Endothelial cell of umbilical vein (primary cell): ENCODE results near the gene SPDYE4. TPM values are rescaled to one million over a fixed set of nuclear protein-coding genes. Genes with fewer than 3 reads are reported as not detected.

Experiments
- BruUV-seq: library from RNA; stranded (reverse); fragments of 400-500 nt; replicated peaks from 2 replicates; lab custom pipeline; 2021; lab: Mats Ljungman, UMichigan
- CTCF ChIA-PET: fragments of 300-600, 350-600 bp; sonication (Branson Sonifier 250); formaldehyde crosslinking; loops from one replicate; lab custom pipeline; 2021; ENCODE audit warnings: antibody characterized with exemption, inconsistent platforms; lab: Charles Lee
- POLR2A ChIA-PET: fragments of 300-600, 350-600 bp; sonication (Branson Sonifier 250); formaldehyde crosslinking; loops from one replicate; lab custom pipeline; 2021; ENCODE audit warnings: antibody characterized with exemption, inconsistent platforms; lab: Charles Lee
- DNase-seq: peaks from one replicate; pipeline ENCODE4 v3.0.0-alpha.2; 2011; ENCODE audit warnings: low read depth, low spot score
- FAIRE-seq: peaks from 2 replicates; lab custom pipeline; 2011; peaks lifted over from hg19 to GRCh38; lab: Jason Lieb, UNC
- H2AFZ ChIP-seq: 2 replicates; pipeline ENCODE4 v1.6.0; 2012; ENCODE audit warnings: low read depth, low read length, control low read depth, inconsistent platforms
- H3K27ac ChIP-seq: 2 replicates; pipeline ENCODE4 v1.5.1; 2011; ENCODE audit warnings: low read depth, mild to moderate bottlenecking, control low read depth, low read length, moderate library complexity; ENCODE audit not compliant: insufficient read depth
- H3K27me3 ChIP-seq, 2 experiments: 2 replicates each; pipeline versions ENCODE4 v1.6.0 to v1.6.1; 2011; ENCODE audit warnings: low read length in 2 of 2, mixed read lengths in 1 of 2; ENCODE audit not compliant: control insufficient read depth in 2 of 2, insufficient read depth in 2 of 2
- H3K36me3 ChIP-seq, 2 experiments: 2 replicates in 1 of 2; 3 replicates in 1 of 2; pipeline ENCODE4 v1.5.1; 2011; ENCODE audit warnings: low read length in 2 of 2, mild to moderate bottlenecking in 1 of 2, moderate library complexity in 1 of 2; ENCODE audit not compliant: control insufficient read depth in 2 of 2, insufficient read depth in 2 of 2; ENCODE audit errors: extremely low read depth in 1 of 2
- H3K4me1 ChIP-seq: 3 replicates; pipeline ENCODE4 v1.5.1; 2011; ENCODE audit warnings: mild to moderate bottlenecking, low read length; ENCODE audit not compliant: control insufficient read depth, insufficient read depth; ENCODE audit errors: extremely low read depth
- H3K4me2 ChIP-seq: 2 replicates; pipeline ENCODE4 v1.6.1; 2011; ENCODE audit warnings: low read length, control low read depth, mixed read lengths; ENCODE audit not compliant: insufficient read depth
- H3K4me3 ChIP-seq, 3 experiments: fragments of 200-600 bp in 1 of 3; sonication (generic), shearing (Covaris generic) in 1 of 3; replicated peaks in 1 of 3; 2 replicates each; pipeline ENCODE4 v1.5.1; 2011 to 2016; ENCODE audit warnings: control low read depth in 3 of 3, low read length in 3 of 3, mild to moderate bottlenecking in 2 of 3, inconsistent platforms in 1 of 3, low read depth in 1 of 3, moderate library complexity in 1 of 3; ENCODE audit not compliant: insufficient read depth in 1 of 3
- H3K79me2 ChIP-seq: 2 replicates; pipeline ENCODE4 v1.6.0; 2012; ENCODE audit warnings: low read length, inconsistent platforms; ENCODE audit not compliant: control insufficient read depth, insufficient read depth
- H3K9ac ChIP-seq: replicated peaks from 2 replicates; pipeline ENCODE3; 2011; ENCODE audit warnings: low read length, control low read depth; ENCODE audit not compliant: insufficient read depth; ENCODE audit errors: extremely low read depth
- H3K9me1 ChIP-seq: replicated peaks from 3 replicates; pipeline ENCODE4 v1.6.0; 2011; ENCODE audit warnings: mild to moderate bottlenecking, low read length; ENCODE audit not compliant: control insufficient read depth, insufficient read depth; ENCODE audit errors: extremely low read depth
- H3K9me3 ChIP-seq: replicated peaks from 2 replicates; pipeline ENCODE4 v1.5.1; 2012; ENCODE audit warnings: low read length, inconsistent platforms; ENCODE audit not compliant: control insufficient read depth, insufficient read depth
- H4K20me1 ChIP-seq: replicated peaks from 2 replicates; pipeline ENCODE3; 2011; ENCODE audit warnings: mild to moderate bottlenecking, low read length; ENCODE audit not compliant: control insufficient read depth, insufficient read depth; ENCODE audit errors: extremely low read depth
- EZH2 ChIP-seq: IDR thresholded peaks from 2 replicates; pipeline ENCODE4 v1.6.1; 2012; ENCODE audit warnings: borderline replicate concordance, low read depth, mild to moderate bottlenecking, moderate library complexity, low read length, inconsistent platforms; ENCODE audit not compliant: severe bottlenecking
- FOS ChIP-seq: IDR thresholded peaks from 2 replicates; pipeline ENCODE4 v1.6.1; 2011; ENCODE audit warnings: mild to moderate bottlenecking, low read length, moderate library complexity, borderline replicate concordance; ENCODE audit not compliant: insufficient read depth
- GATA2 ChIP-seq: IDR thresholded peaks from 2 replicates; pipeline ENCODE4 v1.7.0; 2011; ENCODE audit warnings: low read depth, mild to moderate bottlenecking, moderate library complexity, mixed read lengths, low read length; ENCODE audit not compliant: insufficient read length, insufficient read depth
- JUN ChIP-seq: IDR thresholded peaks from 2 replicates; pipeline ENCODE4 v1.6.1; 2011; ENCODE audit warnings: borderline replicate concordance, low read depth; ENCODE audit not compliant: insufficient read length, insufficient read depth
- MYC ChIP-seq: IDR thresholded peaks from one replicate; pipeline ENCODE4 v1.6.1; 2011; ENCODE audit warnings: mild to moderate bottlenecking, low read depth, low read length
- POLR2A ChIP-seq: IDR thresholded peaks from 2 replicates; pipeline ENCODE4 v1.6.1; 2012; ENCODE audit warnings: low read depth, mild to moderate bottlenecking, control low read depth, low read length
- POLR2AphosphoS5 ChIP-seq: IDR thresholded peaks from 2 replicates; pipeline ENCODE4 v1.6.1; 2012; ENCODE audit warnings: low read depth, mild to moderate bottlenecking, control low read depth, low read length, moderate library complexity; ENCODE audit not compliant: insufficient read depth
- dilution Hi-C: fragments of 300-500 bp; cut with MboI; formaldehyde crosslinking; loops from one replicate; pipeline ENCODE4 v1.15.0; 2019; ENCODE audit warnings: low sequenced_read_pairs; ENCODE audit not compliant: extremely low pct_ligation_motif_present
- intact Hi-C: fragments of 100-400 bp; cut with micrococcal nuclease; formaldehyde crosslinking; loops from one replicate; pipeline ENCODE4 v1.10.0; 2022
- polyA plus RNA-seq, 4 experiments: library from polyadenylated mRNA; depleted of rRNA in 3 of 4; stranded (reverse) in 3 of 4; unstranded in 1 of 4; fragments of >200 nt; gene quantifications; 2 replicates each; pipeline versions ENCODE4 v1.2.1 to v1.2.3, GENCODE V29; 2011 to 2012; ENCODE audit warnings: missing spikeins in 1 of 4
- total RNA-seq: library from RNA; stranded (reverse); gene quantifications from 2 replicates; pipeline ENCODE4 v1.2.3, GENCODE V29; 2021
- TF ChIP-seq, protein P1 (sequence below): IDR thresholded peaks from 2 replicates; pipeline ENCODE4 v1.6.1; 2011; ENCODE audit not compliant: insufficient read depth, insufficient read length
- TF ChIP-seq, protein P2 (sequence below), 2 donors: IDR thresholded peaks; 1 replicate in 1 of 2; 2 replicates in 1 of 2; pipeline ENCODE4 v1.5.1; 2011; ENCODE audit warnings: low read length in 2 of 2, mild to moderate bottlenecking in 2 of 2, moderate library complexity in 2 of 2, control low read depth in 1 of 2, inconsistent platforms in 1 of 2, low read depth in 1 of 2; ENCODE audit not compliant: insufficient read depth in 1 of 2; ENCODE audit errors: extremely low read depth in 1 of 2

The SPDYE4 gene
- total and polyA plus RNA-seq, 2 donors (not counting 3 experiments of a cell fraction or from before 2014, with no cell fraction given), result not detected

DNA sequence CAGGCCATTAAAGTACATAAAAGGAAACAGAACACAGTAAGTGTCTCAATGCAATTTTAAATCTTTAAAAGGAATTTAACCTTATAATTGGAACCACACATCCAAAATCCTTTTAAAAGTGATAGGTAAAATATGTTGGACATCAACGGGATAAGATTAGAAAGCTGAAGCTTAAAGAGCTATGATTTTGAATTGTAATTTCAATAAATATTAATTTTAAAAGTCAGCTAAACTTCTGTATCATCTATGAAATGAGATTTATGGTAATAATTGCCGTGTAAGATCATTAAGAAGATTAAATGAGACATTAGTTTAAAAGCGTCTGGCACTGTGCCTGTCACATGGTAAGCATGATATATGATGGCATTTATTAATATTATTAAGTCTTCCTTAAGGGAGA lies 45.0 kb downstream of the SPDYE4 start:
- no peak for FAIRE-seq
- dilution Hi-C loops (no loop called here), intact Hi-C loops (no loop called here)
- Histone ChIP-seq H3K27me3 (no peaks in the 10 kb centered on the region), H3K36me3 (no peaks in the 10 kb centered on the region), H3K9me1 (no peaks in the 10 kb centered on the region), H3K4me2 (no peak overlapping the region), H3K9ac (no peak overlapping the region), H3K79me2 (no peaks in the 10 kb centered on the region), H2AFZ (no peak overlapping the region), H3K4me3 (no peak overlapping the region), H4K20me1 (no peaks in the 10 kb centered on the region), H3K9me3 (no peaks in the 10 kb centered on the region), H3K27ac (no peak overlapping the region), H3K4me1 (no peaks in the 10 kb centered on the region)
- DNase-seq, result no peak
- BruUV-seq, result no TSS peak
- ChIA-PET POLR2A (no interaction called here), CTCF (no interaction called here)
- TF ChIP-seq, protein P1, sequence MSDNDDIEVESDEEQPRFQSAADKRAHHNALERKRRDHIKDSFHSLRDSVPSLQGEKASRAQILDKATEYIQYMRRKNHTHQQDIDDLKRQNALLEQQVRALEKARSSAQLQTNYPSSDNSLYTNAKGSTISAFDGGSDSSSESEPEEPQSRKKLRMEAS, result no peak
- TF ChIP-seq EZH2 (no peak), GATA2 (no peak), POLR2A (no peak), POLR2AphosphoS5 (no peak), MYC (no peak), FOS (no peak), JUN (no peak)
- TF ChIP-seq, protein P2, sequence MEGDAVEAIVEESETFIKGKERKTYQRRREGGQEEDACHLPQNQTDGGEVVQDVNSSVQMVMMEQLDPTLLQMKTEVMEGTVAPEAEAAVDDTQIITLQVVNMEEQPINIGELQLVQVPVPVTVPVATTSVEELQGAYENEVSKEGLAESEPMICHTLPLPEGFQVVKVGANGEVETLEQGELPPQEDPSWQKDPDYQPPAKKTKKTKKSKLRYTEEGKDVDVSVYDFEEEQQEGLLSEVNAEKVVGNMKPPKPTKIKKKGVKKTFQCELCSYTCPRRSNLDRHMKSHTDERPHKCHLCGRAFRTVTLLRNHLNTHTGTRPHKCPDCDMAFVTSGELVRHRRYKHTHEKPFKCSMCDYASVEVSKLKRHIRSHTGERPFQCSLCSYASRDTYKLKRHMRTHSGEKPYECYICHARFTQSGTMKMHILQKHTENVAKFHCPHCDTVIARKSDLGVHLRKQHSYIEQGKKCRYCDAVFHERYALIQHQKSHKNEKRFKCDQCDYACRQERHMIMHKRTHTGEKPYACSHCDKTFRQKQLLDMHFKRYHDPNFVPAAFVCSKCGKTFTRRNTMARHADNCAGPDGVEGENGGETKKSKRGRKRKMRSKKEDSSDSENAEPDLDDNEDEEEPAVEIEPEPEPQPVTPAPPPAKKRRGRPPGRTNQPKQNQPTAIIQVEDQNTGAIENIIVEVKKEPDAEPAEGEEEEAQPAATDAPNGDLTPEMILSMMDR (IDR thresholded peaks at IDR 0.05; ENCODE audit: extremely low read depth in 1 of 2, insufficient read depth in 1 of 2, low read depth in 1 of 2, low read length in 2 of 2), result no peak
